OCI-LY1 (cell line): Measurements from ENCODE around the gene ARMC7.
"Not testable (repeated sequence)": the region's sequence is repeated elsewhere in the genome, so short reads cannot be mapped to it uniquely, and the experiment has no call there.

Experiments used
- EZH2 ChIP-seq: fragments of 200-600 bp; sonication (generic), shearing (Covaris generic); IDR thresholded peaks from 2 replicates; pipeline ENCODE4 v1.8.0; 2017; ENCODE audit warnings: borderline replicate concordance, mixed run types, mild to moderate bottlenecking, antibody characterized with exemption, low read length, moderate library complexity, mixed read lengths
- TF ChIP-seq, protein P1 (sequence below): fragments of 200-600 bp; sonication (generic), shearing (Covaris generic); IDR thresholded peaks from 2 replicates; pipeline ENCODE4 v1.5.1; 2017; ENCODE audit warnings: mild to moderate bottlenecking, antibody characterized with exemption, low read length, moderate library complexity, mixed read lengths

DNA sequence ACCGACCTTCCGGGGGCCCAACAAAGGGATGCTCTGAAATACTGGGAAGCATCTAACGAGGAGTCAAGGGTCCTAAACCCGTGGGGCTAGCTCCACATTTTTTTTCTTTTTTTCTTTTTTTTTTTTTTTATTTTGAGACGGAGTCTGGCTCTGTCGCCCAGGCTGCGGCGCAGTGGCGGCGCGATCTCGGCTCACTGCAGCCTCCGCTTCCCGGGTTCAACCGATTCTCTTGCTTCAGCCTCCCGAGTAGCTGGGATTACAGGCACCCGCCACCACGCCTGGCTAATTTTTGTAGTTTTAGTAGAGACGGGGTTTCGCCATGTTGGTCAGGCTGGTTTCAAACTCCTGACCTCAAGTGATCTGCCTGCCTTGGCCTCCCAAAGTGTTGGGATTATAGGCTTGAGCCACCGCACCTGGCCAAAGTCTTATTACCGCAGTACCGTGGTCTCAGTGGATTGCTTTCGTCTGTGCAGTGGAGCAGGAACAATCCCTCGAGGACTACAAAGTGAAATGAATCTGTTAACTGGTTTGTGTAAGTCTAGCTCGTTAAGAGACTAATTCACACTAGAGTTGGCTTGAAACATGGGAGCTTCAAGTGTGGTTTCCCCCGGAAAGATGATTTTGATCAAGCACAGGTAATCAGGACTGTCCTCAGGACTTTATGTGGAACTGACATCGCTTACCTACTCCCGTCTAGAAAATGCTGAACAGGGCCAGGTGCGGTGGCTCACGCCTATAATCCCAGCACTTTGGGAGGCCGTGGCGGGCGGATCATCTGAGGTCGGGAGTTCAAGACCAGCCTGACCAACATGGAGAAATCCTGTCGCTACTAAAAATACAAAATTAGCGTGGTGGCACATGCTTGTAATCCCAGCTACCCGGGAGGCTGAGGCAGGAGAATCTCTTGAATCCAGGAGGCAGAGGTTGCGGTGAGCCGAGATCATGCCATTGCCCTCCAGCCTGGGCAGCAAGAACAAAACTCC, 22.5 kb downstream of the ARMC7 start:
- TF ChIP-seq EZH2, result not testable (repeated sequence)
- TF ChIP-seq, protein P1, sequence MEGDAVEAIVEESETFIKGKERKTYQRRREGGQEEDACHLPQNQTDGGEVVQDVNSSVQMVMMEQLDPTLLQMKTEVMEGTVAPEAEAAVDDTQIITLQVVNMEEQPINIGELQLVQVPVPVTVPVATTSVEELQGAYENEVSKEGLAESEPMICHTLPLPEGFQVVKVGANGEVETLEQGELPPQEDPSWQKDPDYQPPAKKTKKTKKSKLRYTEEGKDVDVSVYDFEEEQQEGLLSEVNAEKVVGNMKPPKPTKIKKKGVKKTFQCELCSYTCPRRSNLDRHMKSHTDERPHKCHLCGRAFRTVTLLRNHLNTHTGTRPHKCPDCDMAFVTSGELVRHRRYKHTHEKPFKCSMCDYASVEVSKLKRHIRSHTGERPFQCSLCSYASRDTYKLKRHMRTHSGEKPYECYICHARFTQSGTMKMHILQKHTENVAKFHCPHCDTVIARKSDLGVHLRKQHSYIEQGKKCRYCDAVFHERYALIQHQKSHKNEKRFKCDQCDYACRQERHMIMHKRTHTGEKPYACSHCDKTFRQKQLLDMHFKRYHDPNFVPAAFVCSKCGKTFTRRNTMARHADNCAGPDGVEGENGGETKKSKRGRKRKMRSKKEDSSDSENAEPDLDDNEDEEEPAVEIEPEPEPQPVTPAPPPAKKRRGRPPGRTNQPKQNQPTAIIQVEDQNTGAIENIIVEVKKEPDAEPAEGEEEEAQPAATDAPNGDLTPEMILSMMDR, result not testable (repeated sequence)
